ENCODE measurements around the gene CD300LF. TPM values are rescaled to one million over a fixed set of nuclear protein-coding genes. Genes with fewer than 3 reads are reported as not detected.

The CD300LF gene
- total RNA-seq, 1 donor from 2014 or later: 3.1 TPM

DNA sequence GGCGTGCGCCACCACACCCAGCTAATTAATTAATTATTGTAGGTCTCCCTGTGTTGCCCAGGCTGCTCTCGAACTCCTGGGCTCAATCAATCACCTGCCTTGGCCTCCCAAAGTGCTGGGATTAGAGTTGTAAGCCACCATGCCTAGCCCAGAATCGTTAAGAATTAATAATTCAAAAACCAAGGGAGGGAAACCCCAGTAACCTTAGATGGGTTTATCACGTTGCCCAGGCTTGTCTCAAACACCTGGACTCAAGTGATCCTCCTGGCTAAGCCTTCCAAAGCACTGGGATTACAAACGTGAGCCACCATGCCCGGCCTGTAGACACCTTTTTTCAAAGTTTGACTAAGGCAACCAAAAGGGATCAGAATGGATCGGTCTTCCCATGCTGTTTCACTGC, 21.6 kb downstream of the CD300LF start:
- DNase-seq (ENCODE audit: low spot score): no peak

DNA sequence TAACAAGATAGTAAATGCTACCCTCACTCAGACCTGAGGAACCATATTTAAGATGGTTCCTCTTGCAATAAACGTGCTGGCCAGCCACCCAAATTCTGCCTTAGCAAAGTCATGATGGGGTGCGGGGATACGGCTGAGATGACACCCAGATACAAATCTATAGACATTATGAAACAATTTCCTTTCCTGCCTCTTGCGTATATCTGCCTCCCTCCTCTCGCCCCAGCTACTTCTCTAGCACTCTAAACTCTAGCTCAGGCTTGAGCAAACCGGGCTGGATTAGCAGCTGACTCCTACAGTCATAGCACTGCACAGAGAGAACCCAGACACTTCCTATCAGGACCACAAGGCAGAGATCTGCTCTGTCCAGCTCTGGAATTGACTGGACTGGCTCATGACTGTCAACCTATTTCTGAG, 22.3 kb downstream of the CD300LF start:
- peak; percentile 51 for DNase-seq (ENCODE audit: low spot score)

DNA sequence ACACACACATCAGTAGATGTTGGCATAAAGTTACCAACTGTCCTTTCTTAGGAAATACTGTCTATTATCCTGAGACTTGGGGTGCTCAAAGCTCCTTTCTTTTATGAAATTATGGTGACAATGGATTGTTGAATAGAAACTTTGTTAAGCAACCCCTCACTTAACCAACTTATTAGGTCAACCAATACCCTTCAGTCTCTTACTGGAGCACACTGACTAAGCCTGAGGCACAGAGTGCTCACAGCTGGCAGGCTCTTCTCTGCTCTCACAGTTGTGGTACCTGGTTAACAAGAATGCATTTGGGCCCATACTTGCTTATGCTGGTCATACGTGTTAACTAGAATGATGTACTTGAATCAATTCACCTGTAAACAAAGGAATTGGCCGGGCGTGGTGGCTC, 24.8 kb downstream of the CD300LF start:
- no peak for DNase-seq (ENCODE audit: low spot score)

DNA sequence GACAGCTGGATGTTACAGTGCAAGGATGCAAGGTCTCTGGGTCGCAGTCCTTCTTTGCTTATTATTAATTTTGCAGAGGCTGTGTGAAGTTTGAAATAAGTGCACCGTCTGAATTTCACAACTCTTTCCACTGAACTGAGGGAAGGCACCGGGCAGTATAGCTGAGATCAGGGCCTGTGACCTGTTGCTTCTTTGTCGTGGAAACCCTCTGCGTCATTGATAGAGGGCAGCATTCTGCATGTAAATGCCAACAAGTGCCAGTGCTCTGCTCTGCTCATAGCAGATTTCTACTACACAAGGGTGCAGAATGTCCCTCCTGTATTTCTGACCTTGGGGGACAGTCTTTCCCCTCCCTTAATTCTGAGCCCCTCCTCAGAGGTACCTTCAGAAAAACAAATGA, 26.0 kb downstream of the CD300LF start:
- DNase-seq (ENCODE audit: low spot score): no peak

DNA sequence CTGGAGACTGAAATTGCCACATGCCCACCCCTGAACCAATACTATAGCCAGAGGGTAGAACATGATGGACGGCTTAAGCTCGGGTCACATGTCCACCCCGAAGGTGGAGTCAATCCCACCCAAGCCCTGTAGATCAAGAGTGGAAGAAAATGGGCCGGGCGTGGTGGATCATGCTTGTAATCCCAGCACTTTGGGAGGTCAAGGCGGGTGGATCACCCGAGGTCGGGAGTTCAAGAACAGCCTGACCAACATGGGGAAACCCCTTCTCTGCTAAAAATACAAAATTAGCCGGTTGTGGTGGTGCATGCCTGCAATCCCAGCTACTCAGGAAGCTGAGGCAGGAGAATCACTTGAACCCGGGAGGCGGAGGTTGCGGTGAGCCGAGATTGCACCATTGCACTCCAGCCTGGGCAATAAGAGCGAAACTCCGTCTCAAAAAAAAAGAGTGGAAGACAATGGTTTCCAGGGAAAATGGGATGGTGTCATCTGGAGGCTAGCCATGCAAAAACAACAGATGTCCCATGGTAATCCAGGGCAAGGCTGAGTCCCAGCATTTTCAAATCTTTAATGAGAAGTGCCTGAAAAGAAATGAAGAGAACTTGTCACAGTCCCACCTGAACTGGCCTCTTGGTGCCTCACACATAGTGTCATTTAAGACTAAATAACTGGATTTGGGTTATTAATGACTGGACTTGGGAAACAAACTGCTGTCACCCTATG, 30.1 kb downstream of the CD300LF start:
- DNase-seq (ENCODE audit: low spot score): no peak

DNA sequence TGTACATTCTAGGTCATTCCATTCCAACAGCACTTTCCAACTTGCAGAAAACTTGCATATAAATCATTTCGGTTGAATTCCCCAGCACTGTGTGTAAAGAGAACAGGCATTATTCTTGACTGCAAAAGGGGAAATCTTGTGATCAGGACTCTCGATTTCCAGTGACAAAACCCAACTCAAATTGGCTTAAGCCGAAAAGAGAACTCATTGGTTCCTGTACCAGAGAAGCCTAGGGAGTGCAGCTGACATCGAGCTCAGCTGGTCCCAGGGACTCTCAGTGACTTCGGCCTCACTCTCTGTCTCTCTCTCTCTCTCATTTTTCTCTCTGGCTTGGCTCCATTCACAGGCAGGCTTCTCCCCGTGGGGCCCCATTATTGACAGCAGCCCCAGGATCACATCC, 30.7 kb downstream of the CD300LF start:
- DNase-seq (ENCODE audit: low spot score): no peak

DNA sequence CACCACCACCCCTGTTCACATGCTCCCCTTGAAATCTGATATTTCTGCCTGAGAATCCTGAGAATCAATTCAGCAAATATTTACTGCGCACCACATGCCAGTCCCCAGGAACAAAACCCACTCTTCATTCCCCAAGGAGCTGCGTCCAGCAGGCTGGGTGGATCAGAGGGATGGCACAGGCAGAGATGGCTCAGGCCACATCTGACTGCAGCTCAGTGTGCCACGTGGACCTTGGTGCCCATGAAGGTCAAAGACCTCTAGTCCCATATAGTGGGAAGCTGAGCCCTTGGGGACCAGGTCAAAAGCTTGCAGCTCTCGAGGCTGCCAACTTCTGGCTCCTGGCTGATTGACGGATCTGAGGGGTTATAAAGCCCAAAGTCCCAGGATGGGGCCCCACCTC, 31.8 kb downstream of the CD300LF start:
- no peak for DNase-seq (ENCODE audit: low spot score)

DNA sequence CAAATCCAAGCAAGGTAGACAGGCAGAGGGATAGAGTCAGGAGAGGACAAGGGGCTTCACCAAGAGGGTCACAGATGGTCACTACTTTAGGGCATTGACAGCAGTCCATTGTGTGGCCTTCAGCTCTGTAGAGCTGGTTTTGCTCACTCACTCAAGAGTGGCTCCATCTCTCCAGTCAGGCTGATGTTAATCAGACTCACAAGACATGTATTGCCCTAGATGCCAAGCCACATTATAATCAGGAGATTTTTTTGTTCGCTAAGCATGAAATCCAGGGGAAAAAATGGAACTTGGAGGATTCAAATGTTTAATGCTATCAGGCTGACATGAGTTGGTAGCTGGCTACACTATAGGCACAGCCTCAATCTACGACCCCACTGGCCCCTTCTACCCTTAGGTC, 32.5 kb downstream of the CD300LF start:
- no peak for DNase-seq (ENCODE audit: low spot score)

DNA sequence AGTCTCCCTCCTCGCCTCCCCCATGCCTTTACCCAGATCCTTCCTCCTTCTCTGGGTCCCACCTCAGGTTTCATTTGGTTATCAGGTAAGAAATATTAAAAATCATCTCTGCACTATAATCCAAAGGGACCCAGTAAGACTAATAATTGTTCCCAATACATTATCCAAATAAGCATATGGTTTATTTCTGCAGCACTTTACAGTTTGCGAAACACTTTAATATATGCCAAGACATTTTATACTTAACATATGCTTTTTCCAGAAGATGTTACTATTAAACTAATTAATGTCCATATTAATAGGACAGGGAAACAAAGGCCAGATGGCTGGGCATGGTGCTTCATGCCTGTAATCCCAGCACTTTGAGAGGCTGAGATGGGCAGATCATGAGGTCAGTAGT, 33.3 kb downstream of the CD300LF start:
- DNase-seq (ENCODE audit: low spot score): no peak

DNA sequence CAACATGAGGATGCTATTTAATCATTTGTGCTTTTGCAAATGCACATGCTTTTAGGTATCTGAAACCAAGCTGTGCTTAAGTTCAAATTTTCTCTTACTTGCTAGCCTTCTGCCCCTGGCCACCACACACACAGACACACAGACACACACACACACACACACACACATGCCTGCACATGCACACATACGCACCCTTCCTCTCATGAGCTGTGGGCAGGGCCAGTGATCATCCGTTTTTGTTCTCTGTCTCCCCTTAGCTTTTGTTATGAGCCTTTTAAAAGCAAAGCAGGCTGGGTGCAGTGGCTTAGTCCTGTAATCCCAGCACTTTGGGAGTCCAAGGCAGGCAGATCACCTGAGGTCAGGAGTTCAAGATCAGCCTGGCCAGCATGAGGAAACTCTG, 34.2 kb downstream of the CD300LF start:
- DNase-seq (ENCODE audit: low spot score): no peak

DNA sequence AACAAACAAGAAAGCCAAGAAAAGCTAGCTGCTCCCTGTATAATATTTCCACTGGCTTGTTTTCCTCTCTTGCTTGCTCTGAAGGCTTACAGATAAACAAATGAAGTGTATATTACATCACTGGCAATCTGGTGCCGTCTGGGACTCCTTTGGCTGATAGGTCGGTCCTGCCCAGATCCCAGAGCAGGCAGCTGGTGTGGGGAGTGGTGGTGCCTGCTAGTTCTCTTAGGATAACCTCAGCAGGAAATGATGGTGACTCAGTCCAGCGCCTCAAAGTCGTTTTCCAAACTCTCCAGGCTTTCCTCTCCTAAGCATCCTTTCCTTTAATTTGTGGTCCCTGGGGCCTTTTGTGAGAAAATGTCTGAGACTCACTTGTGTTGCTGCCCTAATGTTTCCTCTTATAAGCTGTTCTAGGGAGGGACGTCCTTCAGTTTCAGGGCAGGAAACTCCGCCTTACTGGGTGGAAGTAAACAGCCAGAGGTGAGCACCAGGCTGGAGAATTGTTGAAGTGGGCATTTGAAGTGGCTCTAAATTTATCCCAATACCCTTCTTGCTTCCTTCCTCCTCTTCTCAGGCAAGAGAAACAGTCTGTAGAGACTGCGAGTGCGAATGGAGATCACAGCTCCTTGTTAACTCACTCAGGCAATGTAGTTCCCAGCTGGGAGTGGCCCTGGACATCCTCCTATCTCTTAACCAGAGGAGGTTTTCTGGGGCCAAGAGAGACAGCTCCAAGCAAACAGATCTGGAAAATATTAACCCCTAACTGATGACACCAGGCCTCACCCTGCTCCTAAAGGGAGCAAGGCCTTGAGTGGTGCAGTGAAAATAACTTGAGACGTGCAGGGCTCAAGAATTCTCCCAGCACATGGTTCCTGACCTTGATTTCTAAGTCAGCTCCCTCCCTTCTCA, 34.9 kb downstream of the CD300LF start:
- peak; percentile 69 for DNase-seq (ENCODE audit: low spot score)

DNA sequence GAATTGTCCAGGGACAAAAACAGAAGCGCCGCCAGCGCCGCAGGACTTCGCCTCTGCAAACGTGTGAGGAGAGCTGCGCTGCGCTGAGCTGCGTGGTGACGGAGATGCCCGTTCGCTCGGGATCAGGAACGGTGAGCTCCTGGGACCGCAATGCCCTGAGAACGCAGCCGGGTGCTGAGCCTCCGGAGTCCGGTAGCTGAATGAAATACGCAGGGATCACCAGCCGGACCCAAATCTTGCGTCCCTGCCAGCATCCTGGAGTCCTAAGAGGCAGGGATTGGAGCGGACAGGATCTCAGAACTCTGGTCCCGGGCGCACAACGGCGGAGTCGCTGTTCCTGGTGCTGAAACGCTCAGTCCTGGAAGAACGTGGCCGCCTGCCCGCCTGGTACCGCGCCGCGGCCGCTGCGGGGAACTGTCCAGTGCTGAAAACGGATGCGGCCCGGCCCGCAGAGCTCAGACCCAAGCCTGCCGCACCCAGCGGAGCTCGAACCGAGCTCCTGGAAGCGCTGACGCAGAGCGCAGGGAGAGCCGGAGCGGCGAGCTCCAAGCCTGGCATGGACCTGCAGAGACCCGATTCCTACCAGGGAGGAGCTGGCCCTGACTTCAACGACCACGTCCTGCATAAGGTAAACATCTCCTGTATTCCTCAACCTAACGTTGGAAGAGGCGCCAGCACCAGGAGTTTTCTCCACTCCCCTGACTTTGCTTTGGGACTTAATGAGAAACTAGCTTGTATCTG, 41.5 kb downstream of the CD300LF start:
- peak; percentile 84 for DNase-seq (ENCODE audit: low spot score)

DNA sequence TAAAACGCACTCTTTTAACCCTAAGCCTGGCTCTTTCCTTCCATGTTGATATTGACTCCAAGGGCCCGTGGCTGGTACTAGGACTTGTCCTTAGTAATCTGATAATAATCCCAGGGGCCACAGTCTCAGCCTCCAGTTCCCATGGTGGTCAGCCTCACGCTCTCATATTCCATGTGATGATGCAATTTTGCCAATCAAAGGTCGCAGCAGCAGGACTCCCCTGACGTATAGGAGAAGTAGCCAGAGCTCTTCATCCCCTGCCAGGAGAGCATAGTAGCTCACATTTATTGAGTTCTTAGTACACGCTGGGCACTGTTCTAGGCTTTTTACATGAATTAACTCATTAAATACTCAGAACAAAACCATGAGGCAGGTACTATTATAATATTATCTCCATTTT, 42.4 kb downstream of the CD300LF start:
- DNase-seq (ENCODE audit: low spot score): no peak

DNA sequence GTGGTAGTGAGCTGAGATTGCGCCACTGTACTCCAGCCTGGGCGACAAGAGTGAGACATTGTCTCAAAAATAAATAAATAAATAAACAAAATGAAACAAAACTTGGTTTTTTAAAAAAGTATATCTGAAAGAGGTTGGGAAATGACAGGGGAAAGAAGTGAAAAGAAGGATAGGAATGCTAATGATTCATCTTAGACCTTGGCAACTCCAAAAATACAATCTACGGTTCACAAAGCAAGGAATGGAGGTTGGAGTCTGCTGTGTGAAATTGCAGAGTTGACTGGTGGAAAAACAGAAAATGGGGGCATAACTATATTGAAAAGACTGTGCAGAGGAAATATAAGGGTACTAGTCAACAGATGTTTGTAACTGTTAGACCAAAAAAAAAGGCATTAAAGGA, 49.2 kb downstream of the CD300LF start:
- no peak for DNase-seq (ENCODE audit: low spot score)

DNA sequence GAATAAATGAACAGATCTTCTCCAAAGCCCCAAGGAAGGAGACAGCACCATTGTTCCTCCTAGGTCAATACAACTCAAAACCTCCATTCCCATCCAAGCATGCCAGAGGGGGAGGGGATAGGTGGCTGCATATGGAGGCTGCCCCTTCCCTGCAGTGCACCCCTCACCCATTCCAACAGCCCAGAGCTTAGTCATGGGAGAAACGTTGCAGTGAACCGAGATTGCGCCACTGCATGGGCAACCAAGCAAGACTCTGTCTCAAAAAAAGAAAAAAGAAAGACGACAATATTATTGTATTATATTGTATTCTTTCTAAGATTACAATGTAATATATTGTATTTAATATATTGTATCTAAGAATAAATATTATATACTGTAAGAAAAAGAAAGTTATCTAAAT, 52.8 kb downstream of the CD300LF start:
- DNase-seq (ENCODE audit: low spot score): no peak

DNA sequence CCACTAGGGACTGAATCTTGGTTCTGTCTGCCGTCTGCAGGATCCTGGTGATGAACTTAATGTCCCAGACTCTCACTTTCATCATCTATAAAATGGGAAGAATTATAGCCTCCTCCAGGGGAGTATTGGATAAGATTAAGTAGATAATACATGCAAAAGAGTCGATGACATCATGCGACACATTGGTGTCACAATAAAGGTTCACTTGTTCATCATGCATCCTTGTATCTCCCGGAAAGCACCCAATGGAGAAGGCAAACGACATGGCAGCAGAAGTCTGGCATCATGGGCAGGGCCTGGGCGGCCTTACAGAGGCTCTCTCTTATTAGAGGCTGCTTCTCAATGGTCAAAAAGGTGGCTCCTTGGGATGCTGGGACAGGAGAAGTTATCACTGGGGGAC, 54.1 kb downstream of the CD300LF start:
- DNase-seq (ENCODE audit: low spot score): no peak

DNA sequence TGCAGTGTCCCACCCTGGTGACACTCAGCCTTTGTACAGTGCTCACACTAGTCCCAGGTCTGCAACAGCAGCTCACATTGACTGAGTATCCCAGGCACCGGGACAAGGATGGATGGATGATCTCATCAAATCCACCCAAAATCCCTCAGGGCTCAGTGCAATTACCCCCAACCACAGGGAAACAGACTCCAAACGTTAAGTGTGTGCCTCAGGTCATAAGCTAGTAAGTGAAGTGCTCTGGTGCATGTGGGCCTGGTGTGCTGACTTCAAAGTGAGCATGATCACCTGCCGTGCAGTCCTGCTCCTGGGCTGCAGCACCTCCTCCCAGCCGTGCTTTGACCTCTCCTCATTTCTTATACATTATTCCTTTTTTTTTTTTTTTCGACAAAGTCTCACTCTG, 58.0 kb downstream of the CD300LF start:
- no peak for DNase-seq (ENCODE audit: low spot score)

DNA sequence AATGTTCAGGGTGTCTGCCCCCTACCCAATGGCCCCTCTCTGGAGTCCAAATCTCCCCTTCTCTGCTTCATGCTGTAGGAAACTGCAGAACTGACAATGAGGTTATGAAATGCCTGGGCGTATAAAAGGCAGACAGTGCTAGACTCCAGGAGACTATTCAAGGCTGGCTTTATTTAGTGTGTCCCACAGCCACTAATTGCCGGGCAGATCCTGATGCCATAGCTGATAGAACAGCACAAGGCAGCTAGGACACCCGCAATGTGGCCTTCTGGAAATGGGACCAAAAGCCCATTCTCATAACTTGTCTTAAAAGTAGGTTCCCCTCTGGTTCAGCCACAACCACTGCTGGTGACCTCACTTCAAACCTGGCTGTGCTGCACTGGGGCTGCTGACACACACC, 60.7 kb downstream of the CD300LF start:
- no peak for DNase-seq (ENCODE audit: low spot score)

DNA sequence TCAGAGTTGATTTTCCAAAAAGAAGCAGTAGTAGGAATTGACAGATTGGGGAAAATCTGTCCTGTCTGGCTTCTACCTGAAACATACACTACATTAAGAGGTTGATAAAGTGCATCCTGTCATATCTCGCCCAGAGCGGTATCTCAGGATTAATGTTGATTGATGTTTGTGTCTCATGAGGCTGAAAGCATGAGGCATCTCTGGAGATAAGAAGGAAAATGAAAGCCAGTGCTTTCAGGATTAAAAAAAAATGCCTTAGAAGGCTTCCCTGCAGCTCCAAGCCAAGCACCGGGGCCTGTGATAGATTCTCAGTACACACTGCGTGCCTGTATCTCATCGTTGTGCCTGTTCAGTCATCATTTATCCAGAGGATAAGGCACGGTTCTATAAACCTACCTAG, 62.8 kb downstream of the CD300LF start:
- DNase-seq (ENCODE audit: low spot score): peak; percentile 92

DNA sequence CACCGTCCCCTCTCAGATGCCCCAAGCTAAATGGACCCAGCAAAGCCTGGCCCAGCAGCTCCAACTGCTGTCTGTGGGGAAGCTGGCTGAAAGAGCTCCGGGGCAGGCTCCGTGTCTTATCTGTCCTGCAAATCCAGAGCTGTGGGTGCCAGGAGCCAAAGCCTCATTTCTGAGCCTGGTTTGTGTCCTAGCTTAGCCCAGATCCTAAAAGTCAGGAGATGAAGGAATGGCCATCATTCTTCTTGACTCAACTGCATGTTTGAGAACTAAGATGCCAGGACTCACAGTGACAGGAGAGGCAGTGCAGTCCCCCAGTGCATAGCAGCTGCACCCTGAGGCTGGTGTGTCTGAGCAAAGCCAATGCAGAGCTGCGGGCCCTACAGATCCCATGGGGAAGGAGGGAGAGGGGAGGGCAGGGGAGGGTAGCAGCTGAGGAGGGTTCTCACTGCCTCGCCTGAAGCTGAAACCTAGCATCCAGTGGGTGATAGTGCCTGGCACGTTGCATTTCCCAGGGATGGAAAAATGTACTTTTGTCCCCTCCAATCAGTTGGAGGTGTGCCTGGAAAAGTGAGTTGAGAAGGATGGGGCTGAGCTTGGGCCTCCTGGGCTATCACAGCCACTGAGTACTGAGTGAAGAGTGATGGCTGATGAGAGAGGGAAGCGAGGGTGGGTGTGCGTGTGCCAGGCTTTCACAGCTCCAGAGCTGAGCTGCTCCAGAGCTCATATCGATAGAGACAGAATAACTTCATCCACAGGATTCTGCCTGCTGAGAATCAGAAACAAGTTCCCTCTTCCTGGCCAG, 64.7 kb downstream of the CD300LF start:
- DNase-seq (ENCODE audit: low spot score): peak; percentile 93

DNA sequence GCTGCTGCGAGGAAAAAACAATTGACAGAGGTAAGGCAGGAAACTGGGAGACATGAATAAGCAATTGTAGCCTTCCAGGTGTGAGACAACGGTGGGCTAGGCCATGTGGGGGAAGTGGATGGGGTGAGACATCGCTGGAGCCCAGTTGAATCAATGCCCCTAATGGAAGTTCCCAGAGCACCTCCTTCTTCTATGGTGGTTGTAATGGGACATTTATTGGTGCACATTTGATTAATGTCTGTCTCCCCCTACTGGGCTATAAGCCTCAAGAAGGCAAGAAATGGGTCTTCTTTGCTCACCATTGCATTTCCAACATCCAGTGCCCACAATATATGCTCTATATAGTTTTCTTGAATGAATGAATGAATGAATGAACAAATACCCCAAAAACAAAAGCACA, 66.5 kb downstream of the CD300LF start:
- DNase-seq (ENCODE audit: low spot score): no peak

DNA sequence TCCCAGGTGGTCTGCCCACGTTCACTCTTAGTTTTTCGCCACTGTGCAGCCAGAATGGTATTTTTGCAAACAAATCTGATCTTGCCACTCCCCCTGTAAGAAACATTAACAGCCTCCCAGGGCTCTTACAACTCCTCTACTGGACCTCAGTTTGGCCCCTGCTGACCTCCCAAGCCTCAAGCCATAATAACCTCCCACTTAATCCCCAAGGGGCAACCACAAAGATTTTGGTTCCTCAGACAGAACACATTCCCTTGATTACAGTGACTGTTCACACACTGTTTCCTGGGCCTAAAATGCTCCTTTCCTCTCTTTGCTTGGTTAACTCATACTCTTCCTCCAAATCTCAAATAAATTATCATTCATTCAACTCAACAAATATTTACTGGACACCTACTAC, 67.7 kb downstream of the CD300LF start:
- no peak for DNase-seq (ENCODE audit: low spot score)
